Liver (tissue), 9 donors: ENCODE results near the gene NR2F6. TPM values are rescaled to one million over a fixed set of nuclear protein-coding genes. Genes with fewer than 3 reads are reported as not detected.

Experiments
- DNase-seq: peaks from one replicate; pipeline ENCODE4 v3.0.0-alpha.2; 2017; ENCODE audit warnings: low spot score
- H3K27ac ChIP-seq, 2 donors: one replicate each; pipeline ENCODE4 v1.7.0; 2013; ENCODE audit warnings: inconsistent platforms in 2 of 2, low read length in 2 of 2, control low read depth in 1 of 2, low read depth in 1 of 2, mild to moderate bottlenecking in 1 of 2
- H3K27me3 ChIP-seq, 4 donors: one replicate each; pipeline versions ENCODE4 v1.6.1 to v1.7.0; 2013; ENCODE audit warnings: low read length in 3 of 4, inconsistent platforms in 1 of 4, mild to moderate bottlenecking in 1 of 4, moderate library complexity in 1 of 4; ENCODE audit not compliant: control insufficient read depth in 4 of 4, insufficient read depth in 4 of 4
- H3K36me3 ChIP-seq, 4 donors: one replicate each; pipeline versions ENCODE4 v1.6.1 to v1.7.0; 2013; ENCODE audit warnings: low read length in 3 of 4, mild to moderate bottlenecking in 3 of 4, low read depth in 1 of 4, moderate library complexity in 1 of 4; ENCODE audit not compliant: control insufficient read depth in 4 of 4, insufficient read depth in 3 of 4
- H3K4me1 ChIP-seq, 4 donors: one replicate each; pipeline versions ENCODE4 v1.6.1 to v1.7.0; 2013; ENCODE audit warnings: low read length in 3 of 4, mild to moderate bottlenecking in 3 of 4, moderate library complexity in 1 of 4; ENCODE audit not compliant: control insufficient read depth in 4 of 4, insufficient read depth in 4 of 4
- H3K4me3 ChIP-seq, 3 donors: one replicate each; pipeline versions ENCODE4 v1.6.1 to v1.7.0; 2013; ENCODE audit warnings: low read length in 3 of 3, control low read depth in 1 of 3, low read depth in 1 of 3, mild to moderate bottlenecking in 1 of 3
- H3K9ac ChIP-seq, 2 donors: one replicate each; pipeline ENCODE4 v1.7.0; 2013; ENCODE audit warnings: low read length in 2 of 2, mild to moderate bottlenecking in 2 of 2, moderate library complexity in 2 of 2, control low read depth in 1 of 2, low read depth in 1 of 2
- H3K9me3 ChIP-seq, 4 donors: one replicate each; pipeline versions ENCODE4 v1.6.1 to v1.7.0; 2013; ENCODE audit warnings: low read length in 3 of 4; ENCODE audit not compliant: control insufficient read depth in 4 of 4
- EGR1 ChIP-seq, 2 donors: IDR thresholded peaks; 2 replicates each; pipeline ENCODE4 v1.6.1; 2016 to 2018; ENCODE audit warnings: antibody characterized with exemption in 2 of 2, low read depth in 2 of 2
- FOXA1 ChIP-seq: IDR thresholded peaks from 2 replicates; pipeline ENCODE4 v1.6.1; 2016; ENCODE audit warnings: antibody characterized with exemption
- GABPA ChIP-seq, 2 donors: IDR thresholded peaks in 1 of 2; conservative IDR thresholded peaks in 1 of 2; 2 replicates each; pipeline ENCODE4 v1.6.1; 2016; ENCODE audit warnings: antibody characterized with exemption in 2 of 2, mild to moderate bottlenecking in 1 of 2, moderate library complexity in 1 of 2
- HNF4A ChIP-seq, 2 donors: conservative IDR thresholded peaks; 2 replicates each; pipeline ENCODE4 v1.6.1; 2016; ENCODE audit warnings: antibody characterized with exemption in 2 of 2, mild to moderate bottlenecking in 2 of 2
- RAD21 ChIP-seq, 2 donors: IDR thresholded peaks; 2 replicates each; pipeline ENCODE4 v1.6.1; 2016; ENCODE audit warnings: antibody characterized with exemption in 2 of 2, mild to moderate bottlenecking in 2 of 2
- RXRA ChIP-seq, 2 donors: IDR thresholded peaks; 2 replicates each; pipeline ENCODE4 v1.6.1; 2017 to 2018; ENCODE audit warnings: antibody characterized with exemption in 2 of 2, mild to moderate bottlenecking in 1 of 2
- SP1 ChIP-seq: IDR thresholded peaks from 2 replicates; pipeline ENCODE4 v1.6.1; 2018; ENCODE audit warnings: antibody characterized with exemption, mild to moderate bottlenecking
- TAF1 ChIP-seq: conservative IDR thresholded peaks from 2 replicates; pipeline ENCODE4 v1.6.1; 2016; ENCODE audit warnings: antibody characterized with exemption, mild to moderate bottlenecking
- WGBS: extraction: QIAGEN DNeasy Blood & Tissue Kit; methylation state at CpG from one replicate; pipeline ENCODE4 v1.1.7; 2013; 5-methylcytosine and 5-hydroxymethylcytosine counted together
- polyA plus RNA-seq, 2 donors: library from polyadenylated mRNA; stranded (reverse) in 1 of 2; unstranded in 1 of 2; fragments of 200-250 nt in 1 of 2; fragments of >200 nt in 1 of 2; fragmentation: Nextera tagmentation in 1 of 2; extraction: Ambion mirVana in 1 of 2; gene quantifications; one replicate each; pipeline versions ENCODE4 v1.2.1 to v1.2.3, GENCODE V29; 2013 to 2015
- total RNA-seq, 2 donors: library from RNA; depleted of rRNA; stranded (reverse); fragments of >200 nt; gene quantifications; one replicate each; pipeline ENCODE4 v1.2.3, GENCODE V29; 2014
- TF ChIP-seq, protein P1 (sequence below): IDR thresholded peaks from 2 replicates; pipeline ENCODE4 v1.6.1; 2016; ENCODE audit warnings: antibody characterized with exemption
- TF ChIP-seq, protein P2 (sequence below): IDR thresholded peaks from 2 replicates; pipeline ENCODE4 v1.6.1; 2016; ENCODE audit warnings: antibody characterized with exemption
- TF ChIP-seq, protein P3 (sequence below): fragments of 150-350 bp; IDR thresholded peaks from 2 replicates; pipeline ENCODE4 v1.5.1; 2017; ENCODE audit warnings: improper control_type of control experiment, low read depth, low read length; ENCODE audit not compliant: missing input control
- TF ChIP-seq, protein P4 (sequence below): IDR thresholded peaks from 2 replicates; pipeline ENCODE4 v1.6.1; 2016; ENCODE audit warnings: antibody characterized with exemption
- TF ChIP-seq, protein P5 (sequence below): IDR thresholded peaks from 2 replicates; pipeline ENCODE4 v1.6.1; 2016; ENCODE audit warnings: antibody characterized with exemption, mild to moderate bottlenecking
- donor health status: healthy.
- donor health status: healthy.
- donor health status: healthy.
- donor health status: healthy.
- donor health status: healthy.

The NR2F6 gene
- total and polyA plus RNA-seq, 4 donors = 30.5 to 86.1 (median 52.6) TPM

DNA sequence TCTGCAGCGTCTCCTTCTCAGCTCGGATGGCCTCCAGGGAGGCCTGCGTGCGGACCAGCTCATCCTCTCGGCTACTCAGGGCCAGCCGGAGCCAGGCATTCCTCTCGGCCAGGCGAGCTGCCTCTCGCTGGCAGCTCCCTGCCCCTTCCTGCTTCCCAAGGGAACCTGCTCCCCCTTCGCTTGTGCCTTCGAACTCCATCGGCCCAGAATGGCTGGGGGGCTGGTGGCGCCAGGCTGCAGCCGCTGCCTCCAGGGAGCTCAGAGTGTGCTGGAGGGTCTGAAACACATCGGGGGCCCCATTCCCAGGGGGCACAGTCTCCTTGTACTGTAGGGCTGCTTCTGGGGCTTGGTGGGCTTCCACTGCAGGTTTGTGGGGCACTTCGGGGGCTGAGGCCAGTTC lies 16.8 kb upstream of the NR2F6 start (continued):
- TF ChIP-seq, protein P1, sequence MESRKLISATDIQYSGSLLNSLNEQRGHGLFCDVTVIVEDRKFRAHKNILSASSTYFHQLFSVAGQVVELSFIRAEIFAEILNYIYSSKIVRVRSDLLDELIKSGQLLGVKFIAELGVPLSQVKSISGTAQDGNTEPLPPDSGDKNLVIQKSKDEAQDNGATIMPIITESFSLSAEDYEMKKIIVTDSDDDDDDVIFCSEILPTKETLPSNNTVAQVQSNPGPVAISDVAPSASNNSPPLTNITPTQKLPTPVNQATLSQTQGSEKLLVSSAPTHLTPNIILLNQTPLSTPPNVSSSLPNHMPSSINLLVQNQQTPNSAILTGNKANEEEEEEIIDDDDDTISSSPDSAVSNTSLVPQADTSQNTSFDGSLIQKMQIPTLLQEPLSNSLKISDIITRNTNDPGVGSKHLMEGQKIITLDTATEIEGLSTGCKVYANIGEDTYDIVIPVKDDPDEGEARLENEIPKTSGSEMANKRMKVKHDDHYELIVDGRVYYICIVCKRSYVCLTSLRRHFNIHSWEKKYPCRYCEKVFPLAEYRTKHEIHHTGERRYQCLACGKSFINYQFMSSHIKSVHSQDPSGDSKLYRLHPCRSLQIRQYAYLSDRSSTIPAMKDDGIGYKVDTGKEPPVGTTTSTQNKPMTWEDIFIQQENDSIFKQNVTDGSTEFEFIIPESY = no peak
- TF ChIP-seq FOXA1 = no peak

DNA sequence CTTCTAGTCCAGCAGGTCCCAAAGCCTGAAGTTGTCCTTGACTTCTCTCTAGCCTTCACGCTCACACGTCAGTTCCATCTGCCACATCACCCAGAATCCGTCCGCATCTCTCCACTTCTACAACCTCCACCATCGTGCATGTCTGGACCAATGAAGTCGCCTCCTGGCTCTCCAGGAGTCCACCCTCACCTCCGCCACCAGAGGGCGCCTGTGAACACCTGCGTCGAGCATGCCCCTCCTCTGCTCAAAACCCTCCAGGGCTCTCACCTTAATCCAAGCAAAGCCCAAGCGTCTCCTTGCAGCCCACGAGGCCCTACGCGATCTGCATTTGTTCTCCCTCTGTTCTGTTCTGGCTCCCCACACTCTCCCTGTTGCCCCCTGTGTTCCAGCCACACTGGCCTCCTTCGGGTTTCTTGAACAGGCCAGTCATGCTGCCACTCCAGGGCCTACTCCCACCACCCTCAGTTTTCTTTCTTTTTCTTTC lies 15.2 kb upstream of the NR2F6 start:
- 24% methylated on average over 15 of the region's 15 CpGs for WGBS
- no peak overlapping the region for H3K4me3 ChIP-seq
- H3K9me3 ChIP-seq = no peaks in the 10 kb centered on the region
- DNase-seq = peak; percentile 91
- H3K9ac ChIP-seq = no peak overlapping the region
- no peaks in the 10 kb centered on the region for H3K4me1 ChIP-seq
- H3K27me3 ChIP-seq = no peaks in the 10 kb centered on the region
- peak; percentile 70 to 90 for TF ChIP-seq RAD21 (IDR thresholded peaks at IDR 0.05)
- TF ChIP-seq, protein P2, sequence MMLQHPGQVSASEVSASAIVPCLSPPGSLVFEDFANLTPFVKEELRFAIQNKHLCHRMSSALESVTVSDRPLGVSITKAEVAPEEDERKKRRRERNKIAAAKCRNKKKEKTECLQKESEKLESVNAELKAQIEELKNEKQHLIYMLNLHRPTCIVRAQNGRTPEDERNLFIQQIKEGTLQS = no peak
- TF ChIP-seq, protein P3, sequence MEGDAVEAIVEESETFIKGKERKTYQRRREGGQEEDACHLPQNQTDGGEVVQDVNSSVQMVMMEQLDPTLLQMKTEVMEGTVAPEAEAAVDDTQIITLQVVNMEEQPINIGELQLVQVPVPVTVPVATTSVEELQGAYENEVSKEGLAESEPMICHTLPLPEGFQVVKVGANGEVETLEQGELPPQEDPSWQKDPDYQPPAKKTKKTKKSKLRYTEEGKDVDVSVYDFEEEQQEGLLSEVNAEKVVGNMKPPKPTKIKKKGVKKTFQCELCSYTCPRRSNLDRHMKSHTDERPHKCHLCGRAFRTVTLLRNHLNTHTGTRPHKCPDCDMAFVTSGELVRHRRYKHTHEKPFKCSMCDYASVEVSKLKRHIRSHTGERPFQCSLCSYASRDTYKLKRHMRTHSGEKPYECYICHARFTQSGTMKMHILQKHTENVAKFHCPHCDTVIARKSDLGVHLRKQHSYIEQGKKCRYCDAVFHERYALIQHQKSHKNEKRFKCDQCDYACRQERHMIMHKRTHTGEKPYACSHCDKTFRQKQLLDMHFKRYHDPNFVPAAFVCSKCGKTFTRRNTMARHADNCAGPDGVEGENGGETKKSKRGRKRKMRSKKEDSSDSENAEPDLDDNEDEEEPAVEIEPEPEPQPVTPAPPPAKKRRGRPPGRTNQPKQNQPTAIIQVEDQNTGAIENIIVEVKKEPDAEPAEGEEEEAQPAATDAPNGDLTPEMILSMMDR = peak; percentile 89
- no peak overlapping the region for H3K27ac ChIP-seq
- H3K36me3 ChIP-seq = no peaks in the 10 kb centered on the region

DNA sequence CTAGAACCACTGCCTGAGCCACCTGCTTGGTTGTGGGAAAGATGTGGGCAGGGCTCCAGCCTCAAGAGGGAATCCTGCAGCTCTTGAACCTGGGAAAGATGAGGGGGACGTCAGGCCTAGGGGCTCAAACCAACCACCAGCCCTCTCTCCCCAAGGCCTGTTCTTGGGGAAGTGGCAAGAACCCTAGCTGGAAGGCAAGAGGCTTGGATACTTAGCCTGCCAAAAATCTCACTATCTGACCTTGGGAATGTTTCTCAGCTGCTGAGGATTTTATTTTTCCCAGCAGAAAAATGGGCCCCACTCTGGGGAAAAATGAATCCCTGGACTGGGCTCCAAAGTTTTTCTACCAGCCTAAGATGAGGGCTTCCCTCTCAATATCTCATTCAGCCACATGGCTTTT lies 14.2 kb upstream of the NR2F6 start:
- 60% methylated on average over 1 of the region's 1 CpG for WGBS
- Histone ChIP-seq H3K27me3 (no peaks in the 10 kb centered on the region), H3K9me3 (no peaks in the 10 kb centered on the region), H3K4me1 (peaks cover 0 to 5% (median 2%) of the 10 kb centered on the region in 4 donors), H3K9ac (no peak overlapping the region), H3K27ac (no peak overlapping the region), H3K4me3 (no peak overlapping the region), H3K36me3 (no peaks in the 10 kb centered on the region)
- TF ChIP-seq GABPA (IDR thresholded peaks at IDR 0.05 in 1 of 2, conservative IDR thresholded peaks at IDR 0.05 in 1 of 2) (no peak), SP1 (no peak), RAD21 (IDR thresholded peaks at IDR 0.05) (no peak)
- TF ChIP-seq, protein P4, sequence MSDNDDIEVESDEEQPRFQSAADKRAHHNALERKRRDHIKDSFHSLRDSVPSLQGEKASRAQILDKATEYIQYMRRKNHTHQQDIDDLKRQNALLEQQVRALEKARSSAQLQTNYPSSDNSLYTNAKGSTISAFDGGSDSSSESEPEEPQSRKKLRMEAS = no peak
- DNase-seq = no peak

DNA sequence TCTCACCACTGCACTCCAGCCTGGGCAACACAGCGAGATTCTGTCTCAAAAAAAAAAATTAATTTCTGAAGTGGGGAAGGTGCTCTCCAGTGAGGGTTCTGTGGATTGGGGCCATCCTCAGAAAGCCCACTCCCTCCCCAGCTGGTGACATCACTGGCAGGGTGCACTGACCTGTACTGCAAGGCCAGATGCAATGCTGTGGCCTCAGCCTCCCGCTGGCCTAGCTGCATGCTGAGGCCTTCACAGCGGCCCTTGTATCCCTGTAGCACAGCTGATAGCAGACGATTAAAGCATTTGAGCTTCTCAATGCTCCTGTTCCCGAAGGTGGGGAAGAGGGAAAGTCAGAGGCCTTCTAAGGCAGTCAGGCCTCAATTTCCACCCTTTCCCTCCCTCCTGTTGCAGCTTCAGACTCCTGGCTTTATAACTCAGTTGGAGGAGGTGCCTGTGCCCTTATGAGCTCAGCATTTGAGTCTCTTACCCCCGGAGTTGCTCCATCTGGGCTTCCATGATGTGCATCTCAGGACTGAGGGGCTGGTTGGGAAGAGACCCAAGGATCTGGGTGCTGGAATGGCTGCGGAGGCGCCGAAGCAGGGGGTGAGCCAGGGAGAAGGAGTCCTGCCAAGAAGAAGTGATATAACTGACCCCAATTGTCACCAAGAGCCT lies 13.5 kb upstream of the NR2F6 start:
- no peaks in the 10 kb centered on the region for H3K36me3 ChIP-seq
- no peaks in the 10 kb centered on the region for H3K27me3 ChIP-seq
- no peak overlapping the region for H3K9ac ChIP-seq
- no peak for DNase-seq
- H3K4me1 ChIP-seq = peaks cover 0 to 8% (median 3%) of the 10 kb centered on the region in 4 donors
- H3K4me3 ChIP-seq = no peak overlapping the region
- no peaks in the 10 kb centered on the region for H3K9me3 ChIP-seq
- H3K27ac ChIP-seq = no peak overlapping the region
- 94% methylated on average over 9 of the region's 9 CpGs for WGBS
- TF ChIP-seq RXRA (IDR thresholded peaks at IDR 0.05) (no peak), HNF4A (conservative IDR thresholded peaks at IDR 0.05) (no peak), TAF1 (no peak), GABPA (IDR thresholded peaks at IDR 0.05 in 1 of 2, conservative IDR thresholded peaks at IDR 0.05 in 1 of 2) (no peak), FOXA1 (no peak), EGR1 (IDR thresholded peaks at IDR 0.05; ENCODE audit: low read depth in 2 of 2) (no peak)
- TF ChIP-seq, protein P5, sequence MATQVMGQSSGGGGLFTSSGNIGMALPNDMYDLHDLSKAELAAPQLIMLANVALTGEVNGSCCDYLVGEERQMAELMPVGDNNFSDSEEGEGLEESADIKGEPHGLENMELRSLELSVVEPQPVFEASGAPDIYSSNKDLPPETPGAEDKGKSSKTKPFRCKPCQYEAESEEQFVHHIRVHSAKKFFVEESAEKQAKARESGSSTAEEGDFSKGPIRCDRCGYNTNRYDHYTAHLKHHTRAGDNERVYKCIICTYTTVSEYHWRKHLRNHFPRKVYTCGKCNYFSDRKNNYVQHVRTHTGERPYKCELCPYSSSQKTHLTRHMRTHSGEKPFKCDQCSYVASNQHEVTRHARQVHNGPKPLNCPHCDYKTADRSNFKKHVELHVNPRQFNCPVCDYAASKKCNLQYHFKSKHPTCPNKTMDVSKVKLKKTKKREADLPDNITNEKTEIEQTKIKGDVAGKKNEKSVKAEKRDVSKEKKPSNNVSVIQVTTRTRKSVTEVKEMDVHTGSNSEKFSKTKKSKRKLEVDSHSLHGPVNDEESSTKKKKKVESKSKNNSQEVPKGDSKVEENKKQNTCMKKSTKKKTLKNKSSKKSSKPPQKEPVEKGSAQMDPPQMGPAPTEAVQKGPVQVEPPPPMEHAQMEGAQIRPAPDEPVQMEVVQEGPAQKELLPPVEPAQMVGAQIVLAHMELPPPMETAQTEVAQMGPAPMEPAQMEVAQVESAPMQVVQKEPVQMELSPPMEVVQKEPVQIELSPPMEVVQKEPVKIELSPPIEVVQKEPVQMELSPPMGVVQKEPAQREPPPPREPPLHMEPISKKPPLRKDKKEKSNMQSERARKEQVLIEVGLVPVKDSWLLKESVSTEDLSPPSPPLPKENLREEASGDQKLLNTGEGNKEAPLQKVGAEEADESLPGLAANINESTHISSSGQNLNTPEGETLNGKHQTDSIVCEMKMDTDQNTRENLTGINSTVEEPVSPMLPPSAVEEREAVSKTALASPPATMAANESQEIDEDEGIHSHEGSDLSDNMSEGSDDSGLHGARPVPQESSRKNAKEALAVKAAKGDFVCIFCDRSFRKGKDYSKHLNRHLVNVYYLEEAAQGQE = no peak
- TF ChIP-seq, protein P3 = no peak
- TF ChIP-seq, protein P4 = no peak
